ENCODE data around the gene TMEM62. TPM values are rescaled to one million over a fixed set of nuclear protein-coding genes. Genes with fewer than 3 reads are reported as not detected.

Gene TMEM62
- total RNA-seq, 1 experiment from 2014 or later: 7.2 TPM

DNA sequence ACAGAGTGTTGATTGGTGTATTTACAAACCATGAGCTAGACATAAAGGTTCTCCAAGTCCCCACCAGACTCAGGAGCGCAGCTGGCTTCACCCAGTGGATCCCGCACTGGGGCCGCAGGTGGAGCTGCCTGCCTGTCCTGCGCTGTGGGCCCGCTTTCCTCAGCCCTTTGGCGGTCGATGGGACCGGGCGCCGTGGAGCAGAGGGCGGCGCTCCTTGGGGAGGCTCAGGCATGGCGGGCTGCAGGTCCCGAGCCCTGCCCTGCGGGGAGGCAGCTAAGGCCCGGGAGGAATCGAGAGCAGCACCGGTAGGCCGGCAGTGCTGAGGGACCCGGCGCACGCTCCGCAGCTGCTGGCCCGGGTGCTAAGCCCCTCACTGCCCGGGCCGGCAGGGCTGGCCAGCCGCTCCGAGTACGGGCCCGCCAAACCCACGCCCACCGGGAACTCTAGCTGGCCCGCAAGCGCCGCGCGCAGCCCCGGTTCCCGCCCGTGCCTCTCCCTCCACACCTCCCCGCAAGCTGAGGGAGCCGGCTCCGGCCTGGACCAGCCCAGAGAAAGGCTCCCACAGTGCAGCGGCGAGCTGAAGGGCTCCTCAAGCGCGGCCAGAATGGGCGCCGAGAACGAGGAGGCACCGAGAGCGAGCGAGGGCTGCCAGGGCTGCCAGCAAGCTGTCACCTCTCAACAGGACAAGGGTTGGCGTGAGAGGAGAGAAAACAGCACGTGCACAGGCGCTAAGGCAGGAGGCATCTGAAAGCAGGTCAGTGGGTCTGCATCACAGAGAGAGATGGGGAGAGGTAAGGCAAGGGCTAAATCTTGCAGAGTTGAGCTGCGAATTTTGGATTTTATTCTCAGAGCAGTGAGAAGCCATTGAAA, 93.3 kb downstream of the TMEM62 start:
- no CpG with 5 or more reads among the region's 57 CpGs for WGBS (ENCODE audit: extremely low coverage, insufficient read length, low lambda C conversion rate)
- no peak overlapping the region for H3K27ac Mint-ChIP-seq
- H3K4ac ChIP-seq (ENCODE audit: low read depth, low read length): no peak overlapping the region
- no peaks in the 10 kb centered on the region for H3K9me3 Mint-ChIP-seq
- H3K9me3 ChIP-seq (ENCODE audit: control insufficient read depth, low read depth, low read length): no peaks in the 10 kb centered on the region
- no peak overlapping the region for H3K4me3 Mint-ChIP-seq
- DNase-seq: no peak
- no peaks in the 10 kb centered on the region for H3K79me1 ChIP-seq (ENCODE audit: insufficient read depth, low read depth, low read length, poor library complexity, severe bottlenecking)
- H2BK20ac ChIP-seq (ENCODE audit: low read depth, low read length, poor library complexity, severe bottlenecking): no peak overlapping the region
- H3K14ac ChIP-seq (ENCODE audit: insufficient read depth, low read length): no peak overlapping the region
- H3K4me1 Mint-ChIP-seq: no peaks in the 10 kb centered on the region
- H4K91ac ChIP-seq (ENCODE audit: insufficient read length, low read depth, low read length): no peak overlapping the region
- H2BK12ac ChIP-seq (ENCODE audit: insufficient read length, low read depth, low read length): no peak overlapping the region
- H2AFZ ChIP-seq (ENCODE audit: low read length): no peak overlapping the region
- no peaks in the 10 kb centered on the region for H4K20me1 ChIP-seq (ENCODE audit: control insufficient read depth, insufficient read depth, insufficient read length)
- no peak overlapping the region for H2BK15ac ChIP-seq (ENCODE audit: low read depth, low read length)
- H3T11ph ChIP-seq (ENCODE audit: low read length): no peak overlapping the region
- no peak overlapping the region for H3K18ac ChIP-seq (ENCODE audit: insufficient read length, low read depth, low read length)
- no peak overlapping the region for H4K8ac ChIP-seq (replicated peaks; ENCODE audit: insufficient read length, low read depth, low read length)
- no peak overlapping the region for H3K4me2 ChIP-seq (ENCODE audit: insufficient read depth, insufficient read length, low read length)
- H3K27me3 Mint-ChIP-seq (ENCODE audit: low read depth): peaks cover 4% of the 10 kb centered on the region
- H3K9ac ChIP-seq (ENCODE audit: extremely low read depth, insufficient read length, low read length): no peak overlapping the region
- H3K36me3 Mint-ChIP-seq (ENCODE audit: insufficient read depth in 1 of 3, low read depth in 3 of 3): no peaks in the 10 kb centered on the region
- no peak overlapping the region for H2BK120ac ChIP-seq (ENCODE audit: low read depth, low read length, poor library complexity, severe bottlenecking)
- TF ChIP-seq, protein P1, sequence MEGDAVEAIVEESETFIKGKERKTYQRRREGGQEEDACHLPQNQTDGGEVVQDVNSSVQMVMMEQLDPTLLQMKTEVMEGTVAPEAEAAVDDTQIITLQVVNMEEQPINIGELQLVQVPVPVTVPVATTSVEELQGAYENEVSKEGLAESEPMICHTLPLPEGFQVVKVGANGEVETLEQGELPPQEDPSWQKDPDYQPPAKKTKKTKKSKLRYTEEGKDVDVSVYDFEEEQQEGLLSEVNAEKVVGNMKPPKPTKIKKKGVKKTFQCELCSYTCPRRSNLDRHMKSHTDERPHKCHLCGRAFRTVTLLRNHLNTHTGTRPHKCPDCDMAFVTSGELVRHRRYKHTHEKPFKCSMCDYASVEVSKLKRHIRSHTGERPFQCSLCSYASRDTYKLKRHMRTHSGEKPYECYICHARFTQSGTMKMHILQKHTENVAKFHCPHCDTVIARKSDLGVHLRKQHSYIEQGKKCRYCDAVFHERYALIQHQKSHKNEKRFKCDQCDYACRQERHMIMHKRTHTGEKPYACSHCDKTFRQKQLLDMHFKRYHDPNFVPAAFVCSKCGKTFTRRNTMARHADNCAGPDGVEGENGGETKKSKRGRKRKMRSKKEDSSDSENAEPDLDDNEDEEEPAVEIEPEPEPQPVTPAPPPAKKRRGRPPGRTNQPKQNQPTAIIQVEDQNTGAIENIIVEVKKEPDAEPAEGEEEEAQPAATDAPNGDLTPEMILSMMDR (conservative IDR thresholded peaks at IDR 0.05): no peak
- H3K23me2 ChIP-seq (ENCODE audit: insufficient read length, low read depth, low read length, poor library complexity, severe bottlenecking): no peaks in the 10 kb centered on the region
- H3K56ac ChIP-seq (ENCODE audit: insufficient read length, low read depth, low read length): no peak overlapping the region
- no peak overlapping the region for H4K5ac ChIP-seq (ENCODE audit: insufficient read length, low read depth, low read length)
- H3K4me1 ChIP-seq (ENCODE audit: insufficient read depth, low read length): no peaks in the 10 kb centered on the region
- no peaks in the 10 kb centered on the region for H3K79me2 ChIP-seq (ENCODE audit: insufficient read depth, low read length)
- H3K23ac ChIP-seq (ENCODE audit: insufficient read length, low read depth, low read length): no peak overlapping the region
- no peaks in the 10 kb centered on the region for H3K27me3 ChIP-seq (ENCODE audit: insufficient read depth, low read length)
- H2AK5ac ChIP-seq (ENCODE audit: insufficient read length, low read length): no peak overlapping the region
- H2BK5ac ChIP-seq (ENCODE audit: insufficient read length, low read length): no peak overlapping the region
- H3K27ac ChIP-seq (ENCODE audit: insufficient read length, low read depth, low read length): no peak overlapping the region

Measured in H9 (cell line).